GM12801 (cell line): ENCODE data around the gene FAM221B.

Source experiments
- CTCF ChIP-seq: IDR thresholded peaks from one replicate; pipeline ENCODE4 v1.5.1; 2011; ENCODE audit warnings: control low read depth; ENCODE audit not compliant: insufficient read length; ENCODE audit errors: extremely low read depth

FAM221B gene

GRCh38 chr9:35856882-35857281 lies 28.4 kb upstream of the FAM221B start:
- no peak for TF ChIP-seq CTCF

- TF ChIP-seq CTCF, result no peak
Measured at GRCh38 chr9:35856206-35856605, 27.7 kb upstream of the FAM221B start.

- TF ChIP-seq CTCF, result no peak
Measured at GRCh38 chr9:35854091-35854762, 25.7 kb upstream of the FAM221B start.

- no peak for TF ChIP-seq CTCF
Measured at GRCh38 chr9:35852876-35853865, 24.6 kb upstream of the FAM221B start.

GRCh38 chr9:35852267-35852815 lies 23.8 kb upstream of the FAM221B start:
- TF ChIP-seq CTCF, result no peak

GRCh38 chr9:35847792-35848572 lies 19.4 kb upstream of the FAM221B start:
- no peak for TF ChIP-seq CTCF
